HFFc6 (cell line): ENCODE results near the gene KCTD15. TPM values are rescaled to one million over a fixed set of nuclear protein-coding genes. Genes with fewer than 3 reads are reported as not detected.

Source experiments
- DNase-seq: peaks from one replicate; pipeline ENCODE4 v3.0.0-alpha.2; 2018
- H3K27ac Mint-ChIP-seq: 2 replicates; pipeline ENCODE4 v1.8.0; 2020; ENCODE audit warnings: mild to moderate bottlenecking, mixed read lengths
- H3K27me3 Mint-ChIP-seq: 2 replicates; pipeline ENCODE4 v1.8.0; 2021; ENCODE audit warnings: mild to moderate bottlenecking, moderate library complexity, mixed read lengths; ENCODE audit not compliant: insufficient read depth
- H3K36me3 Mint-ChIP-seq: 2 replicates; pipeline ENCODE4 v1.8.0; 2021; ENCODE audit warnings: low read depth, mixed read lengths
- H3K4me1 Mint-ChIP-seq: 2 replicates; pipeline ENCODE4 v1.8.0; 2020; ENCODE audit warnings: low read depth, mixed read lengths
- H3K4me3 Mint-ChIP-seq: 2 replicates; pipeline ENCODE4 v1.8.0; 2020; ENCODE audit warnings: mild to moderate bottlenecking, moderate library complexity, mixed read lengths
- H3K9me3 Mint-ChIP-seq: 2 replicates; pipeline ENCODE4 v1.8.0; 2020; ENCODE audit warnings: mild to moderate bottlenecking, mixed read lengths
- total RNA-seq, 6 experiments: library from RNA; stranded (reverse); fragmentation: NEBNext Ultra II Directional; extraction: Animal tissue kit (Norgen Biotek cat#: 25700); gene quantifications; 2 replicates in 1 of 6; 3 replicates in 5 of 6; pipeline ENCODE4 v1.2.3, GENCODE V29; 2021
- TF ChIP-seq, protein P1 (sequence below): fragments of 200-600 bp; sonication (generic); IDR thresholded peaks from 2 replicates; pipeline ENCODE4 v1.5.0; 2021; ENCODE audit warnings: antibody characterized with exemption, mild to moderate bottlenecking

The KCTD15 gene
- total RNA-seq, 6 experiments from 2014 or later: 5.9 to 11.7 (median 7.1) TPM

DNA sequence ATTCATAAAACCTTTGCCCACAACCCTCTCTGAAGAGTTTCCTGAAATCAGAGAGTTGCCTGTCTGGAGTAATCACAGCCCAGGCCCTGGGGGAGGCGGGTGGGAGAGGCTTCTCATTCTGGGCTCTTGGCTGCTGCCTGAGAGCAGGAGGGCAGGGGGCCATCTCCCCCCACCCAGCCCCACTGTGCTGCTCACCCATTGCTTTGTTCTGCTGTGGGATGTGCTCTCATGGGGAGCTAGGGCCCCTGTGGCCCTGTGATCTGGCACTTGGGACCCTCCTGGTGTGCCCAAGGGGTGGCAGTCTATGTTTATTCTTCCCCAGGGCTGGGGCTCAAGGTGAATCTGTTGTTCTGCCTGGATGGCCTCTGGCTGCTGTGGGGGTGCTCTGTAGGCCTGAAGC, 6.1 kb downstream of the KCTD15 start:
- TF ChIP-seq, protein P1, sequence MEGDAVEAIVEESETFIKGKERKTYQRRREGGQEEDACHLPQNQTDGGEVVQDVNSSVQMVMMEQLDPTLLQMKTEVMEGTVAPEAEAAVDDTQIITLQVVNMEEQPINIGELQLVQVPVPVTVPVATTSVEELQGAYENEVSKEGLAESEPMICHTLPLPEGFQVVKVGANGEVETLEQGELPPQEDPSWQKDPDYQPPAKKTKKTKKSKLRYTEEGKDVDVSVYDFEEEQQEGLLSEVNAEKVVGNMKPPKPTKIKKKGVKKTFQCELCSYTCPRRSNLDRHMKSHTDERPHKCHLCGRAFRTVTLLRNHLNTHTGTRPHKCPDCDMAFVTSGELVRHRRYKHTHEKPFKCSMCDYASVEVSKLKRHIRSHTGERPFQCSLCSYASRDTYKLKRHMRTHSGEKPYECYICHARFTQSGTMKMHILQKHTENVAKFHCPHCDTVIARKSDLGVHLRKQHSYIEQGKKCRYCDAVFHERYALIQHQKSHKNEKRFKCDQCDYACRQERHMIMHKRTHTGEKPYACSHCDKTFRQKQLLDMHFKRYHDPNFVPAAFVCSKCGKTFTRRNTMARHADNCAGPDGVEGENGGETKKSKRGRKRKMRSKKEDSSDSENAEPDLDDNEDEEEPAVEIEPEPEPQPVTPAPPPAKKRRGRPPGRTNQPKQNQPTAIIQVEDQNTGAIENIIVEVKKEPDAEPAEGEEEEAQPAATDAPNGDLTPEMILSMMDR: no peak
- Mint-ChIP-seq H3K4me3 (no peak overlapping the region), H3K36me3 (no peaks in the 10 kb centered on the region), H3K9me3 (no peaks in the 10 kb centered on the region), H3K27ac (no peak overlapping the region), H3K27me3 (peaks cover 4% of the 10 kb centered on the region), H3K4me1 (no peaks in the 10 kb centered on the region; the same call in 1 of the 2 replicates)
- DNase-seq: no peak

DNA sequence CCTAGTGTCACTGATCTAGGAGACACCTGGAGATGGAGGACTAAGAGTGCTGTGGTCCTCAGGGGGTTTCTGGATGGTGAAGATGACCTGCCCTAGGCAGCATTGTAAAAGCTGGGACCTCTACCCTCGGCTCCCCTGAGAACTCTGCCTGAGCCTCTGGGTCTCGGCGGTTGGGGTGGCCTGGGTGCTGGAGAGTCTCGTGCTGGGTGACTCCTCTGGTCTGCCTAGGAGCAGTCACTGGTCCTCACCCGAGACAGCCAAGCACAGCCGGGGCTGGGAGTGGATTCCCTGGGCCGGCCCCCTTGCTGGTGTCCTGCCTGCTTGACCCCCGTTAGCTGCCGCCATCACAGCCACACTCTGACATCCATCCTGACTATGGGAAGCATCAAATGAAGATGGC, 6.7 kb downstream of the KCTD15 start:
- Mint-ChIP-seq H3K36me3 (no peaks in the 10 kb centered on the region), H3K27ac (no peak overlapping the region), H3K27me3 (peaks cover 4% of the 10 kb centered on the region), H3K4me3 (no peak overlapping the region), H3K4me1 (no peaks in the 10 kb centered on the region; the same call in 1 of the 2 replicates), H3K9me3 (no peaks in the 10 kb centered on the region)
- no peak for DNase-seq
- TF ChIP-seq, protein P1: no peak

DNA sequence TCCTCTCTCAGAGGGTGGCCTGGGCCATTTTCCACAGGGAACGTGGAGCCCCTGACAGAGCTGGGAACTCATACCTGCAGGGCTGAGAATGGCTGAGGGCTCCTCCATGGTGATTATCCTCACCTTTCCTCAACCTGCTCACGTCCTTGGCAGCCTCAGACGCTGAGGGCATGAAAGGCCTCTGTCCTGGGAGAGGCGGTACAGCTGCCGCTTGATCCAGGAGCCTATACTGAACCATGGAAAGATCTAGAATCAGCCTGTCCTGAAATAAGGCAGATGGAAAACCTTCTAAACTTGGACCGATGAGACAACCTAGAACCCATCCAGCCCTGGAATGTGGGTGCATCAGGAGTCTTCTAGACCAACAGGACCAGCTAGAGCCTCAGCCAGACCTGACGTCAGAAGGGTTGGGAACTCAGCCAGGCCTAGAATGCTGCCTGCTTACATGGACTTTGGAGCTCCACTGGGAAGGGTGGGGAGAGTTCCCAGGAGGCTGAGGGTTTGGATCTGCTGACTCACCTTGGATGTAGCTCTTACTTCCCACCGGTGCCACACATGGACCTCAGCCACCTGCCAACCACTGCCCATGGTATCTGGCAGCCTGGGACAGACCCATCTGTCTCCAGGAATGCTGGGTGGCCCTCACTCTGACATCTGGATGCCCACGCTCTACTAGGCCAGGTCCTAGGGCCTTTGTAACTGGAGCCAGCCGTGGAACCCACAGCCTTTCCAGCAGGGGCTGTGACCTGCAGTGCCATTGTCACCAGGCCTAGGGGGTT, 7.5 kb downstream of the KCTD15 start:
- Mint-ChIP-seq H3K36me3 (no peaks in the 10 kb centered on the region), H3K27ac (no peak overlapping the region), H3K4me3 (no peak overlapping the region), H3K4me1 (no peaks in the 10 kb centered on the region; the same call in 1 of the 2 replicates), H3K27me3 (peaks cover 4% of the 10 kb centered on the region), H3K9me3 (no peaks in the 10 kb centered on the region)
- TF ChIP-seq, protein P1: no peak
- peak; percentile 45 for DNase-seq

DNA sequence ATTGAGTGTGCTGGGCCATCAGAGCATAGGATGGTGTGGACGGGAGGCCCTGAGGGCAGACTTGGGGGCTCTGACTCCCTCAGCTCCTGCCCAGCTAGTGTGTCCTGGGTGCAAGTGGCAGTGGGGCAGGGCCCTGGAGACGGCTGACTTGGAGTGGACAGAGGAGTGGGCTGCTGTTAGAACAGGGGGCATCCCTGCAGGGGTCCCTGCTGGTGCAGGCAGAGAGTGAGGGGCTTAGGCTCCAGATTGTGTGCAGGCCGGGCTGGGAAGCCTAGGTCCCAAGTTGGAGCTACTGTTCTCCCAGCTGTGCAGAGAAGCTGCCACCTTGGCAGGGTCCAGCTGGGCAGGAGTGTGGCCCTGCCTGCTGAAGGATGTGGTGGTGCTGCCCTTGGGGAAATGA, 8.6 kb downstream of the KCTD15 start:
- TF ChIP-seq, protein P1: no peak
- H3K36me3 Mint-ChIP-seq: no peaks in the 10 kb centered on the region
- no peak overlapping the region for H3K27ac Mint-ChIP-seq
- no peak overlapping the region for H3K4me3 Mint-ChIP-seq
- no peak for DNase-seq
- H3K9me3 Mint-ChIP-seq: no peaks in the 10 kb centered on the region
- no peaks in the 10 kb centered on the region; the same call in 1 of the 2 replicates for H3K4me1 Mint-ChIP-seq
- peaks cover 4% of the 10 kb centered on the region for H3K27me3 Mint-ChIP-seq

DNA sequence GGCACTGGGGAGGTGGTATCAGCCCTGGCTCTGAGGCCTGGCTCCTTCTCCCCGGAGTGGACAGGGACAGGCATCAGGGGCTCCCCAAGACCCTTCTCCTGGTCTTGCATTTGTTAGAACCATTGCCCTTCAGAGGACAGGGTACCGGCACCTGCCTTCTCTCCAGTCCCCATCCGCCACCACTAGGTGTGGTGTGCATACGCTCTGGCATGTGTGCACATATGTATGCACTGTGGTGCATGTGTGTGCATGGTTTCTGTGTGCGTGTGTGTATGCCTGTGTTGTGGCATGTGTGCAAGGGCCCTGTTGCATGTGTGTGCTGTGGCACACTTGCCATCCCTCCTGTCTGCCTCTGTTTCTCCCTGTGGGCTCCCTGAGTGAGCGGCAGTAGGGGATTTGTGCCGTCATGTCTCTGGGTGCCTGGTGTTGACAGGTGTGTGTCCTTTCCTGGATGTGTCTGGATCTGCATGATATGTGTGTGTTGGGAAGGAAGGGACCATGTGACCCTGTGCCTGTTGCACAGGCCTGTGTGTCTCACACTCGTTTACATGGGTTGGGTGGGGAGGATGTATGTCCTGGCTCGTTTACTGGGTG, 9.3 kb downstream of the KCTD15 start:
- Mint-ChIP-seq H3K4me1 (no peaks in the 10 kb centered on the region; the same call in 1 of the 2 replicates), H3K36me3 (no peaks in the 10 kb centered on the region), H3K27ac (no peak overlapping the region), H3K9me3 (no peaks in the 10 kb centered on the region), H3K27me3 (peaks cover 4% of the 10 kb centered on the region), H3K4me3 (no peak overlapping the region)
- TF ChIP-seq, protein P1: no peak
- DNase-seq: no peak
